ENCODE results near the gene RB1.

The RB1 gene

DNA sequence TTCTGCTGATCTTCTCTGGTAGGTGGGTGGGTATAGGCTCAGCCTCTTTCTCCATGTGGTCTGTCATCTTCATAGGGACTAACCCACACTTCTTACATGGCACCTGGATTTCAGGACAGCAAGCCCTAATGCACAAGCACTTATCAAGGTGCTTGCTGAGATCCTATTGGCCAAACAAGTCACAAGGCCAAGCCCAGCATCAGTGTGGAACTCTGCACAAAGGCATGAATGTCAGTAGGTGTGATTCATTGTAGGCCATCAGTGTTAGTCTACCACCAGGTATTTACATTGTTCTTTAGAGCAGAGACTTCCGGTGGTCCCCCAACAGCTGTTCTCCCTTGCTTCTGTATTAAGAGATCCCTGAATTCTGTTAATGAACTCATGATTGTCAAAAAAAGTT is 8.3 kb upstream of the RB1 start:
- DNase-seq (ENCODE audit: low read depth), result peak; percentile 20
- H3K4me3 ChIP-seq (ENCODE audit: low read length), result no peak overlapping the region
- TF ChIP-seq, protein P1, sequence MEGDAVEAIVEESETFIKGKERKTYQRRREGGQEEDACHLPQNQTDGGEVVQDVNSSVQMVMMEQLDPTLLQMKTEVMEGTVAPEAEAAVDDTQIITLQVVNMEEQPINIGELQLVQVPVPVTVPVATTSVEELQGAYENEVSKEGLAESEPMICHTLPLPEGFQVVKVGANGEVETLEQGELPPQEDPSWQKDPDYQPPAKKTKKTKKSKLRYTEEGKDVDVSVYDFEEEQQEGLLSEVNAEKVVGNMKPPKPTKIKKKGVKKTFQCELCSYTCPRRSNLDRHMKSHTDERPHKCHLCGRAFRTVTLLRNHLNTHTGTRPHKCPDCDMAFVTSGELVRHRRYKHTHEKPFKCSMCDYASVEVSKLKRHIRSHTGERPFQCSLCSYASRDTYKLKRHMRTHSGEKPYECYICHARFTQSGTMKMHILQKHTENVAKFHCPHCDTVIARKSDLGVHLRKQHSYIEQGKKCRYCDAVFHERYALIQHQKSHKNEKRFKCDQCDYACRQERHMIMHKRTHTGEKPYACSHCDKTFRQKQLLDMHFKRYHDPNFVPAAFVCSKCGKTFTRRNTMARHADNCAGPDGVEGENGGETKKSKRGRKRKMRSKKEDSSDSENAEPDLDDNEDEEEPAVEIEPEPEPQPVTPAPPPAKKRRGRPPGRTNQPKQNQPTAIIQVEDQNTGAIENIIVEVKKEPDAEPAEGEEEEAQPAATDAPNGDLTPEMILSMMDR (IDR thresholded peaks at IDR 0.05; ENCODE audit: insufficient read depth, low read depth, low read length, missing control alignments), result no peak

DNA sequence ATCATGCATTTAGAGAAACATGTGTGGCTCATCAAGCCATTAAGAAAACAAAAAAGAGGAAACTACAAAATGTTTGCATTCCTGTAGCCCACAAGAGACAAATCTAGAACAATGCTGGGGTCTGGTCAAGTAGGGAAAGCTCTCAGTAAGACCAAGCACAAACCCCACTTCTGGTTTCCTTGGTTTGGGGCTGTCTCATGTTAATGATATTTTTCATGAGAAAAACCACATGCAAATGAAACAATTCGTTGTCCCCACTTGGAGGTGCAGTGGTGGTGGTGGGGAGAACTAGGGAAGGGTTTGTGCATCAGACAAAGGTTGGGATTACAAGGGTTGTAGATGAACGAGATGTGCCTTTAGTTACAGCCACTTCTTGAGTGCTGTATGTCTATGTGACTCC is 7.0 kb upstream of the RB1 start:
- H3K4me3 ChIP-seq (ENCODE audit: low read length), result no peak overlapping the region
- no peak for DNase-seq (ENCODE audit: low read depth)
- TF ChIP-seq, protein P1 (IDR thresholded peaks at IDR 0.05; ENCODE audit: insufficient read depth, low read depth, low read length, missing control alignments), result no peak

DNA sequence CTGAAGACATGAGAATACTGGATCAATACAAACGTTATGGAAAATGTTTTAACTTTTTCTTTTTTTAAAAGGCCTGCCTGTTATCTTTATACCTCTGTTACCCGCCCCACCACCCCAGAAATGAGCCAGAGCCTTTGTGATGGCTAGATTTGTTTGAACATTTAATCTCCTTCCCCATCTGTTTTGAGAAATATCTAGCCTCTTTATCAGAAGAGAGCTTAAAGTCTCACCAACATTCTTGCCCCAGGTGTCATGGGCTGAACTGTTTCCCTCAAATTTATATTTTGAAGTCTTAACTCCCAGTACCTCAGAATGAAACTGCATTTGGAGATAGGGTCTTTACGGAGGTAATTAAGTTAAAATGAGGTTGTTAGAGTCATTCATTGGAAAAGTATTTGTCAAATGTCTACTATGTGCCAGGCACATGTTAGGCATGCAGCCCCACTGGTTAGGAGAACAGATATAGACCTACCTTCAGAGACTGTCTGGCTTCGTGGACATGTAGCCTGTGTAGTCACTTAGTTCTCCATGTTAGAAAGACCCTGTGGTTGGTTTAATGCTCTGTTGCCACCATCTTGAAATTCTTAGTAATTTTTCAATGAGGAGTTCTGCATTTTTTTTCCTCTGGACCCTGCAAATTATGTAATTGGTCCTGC is 6.3 kb upstream of the RB1 start:
- TF ChIP-seq, protein P1 (IDR thresholded peaks at IDR 0.05; ENCODE audit: insufficient read depth, low read depth, low read length, missing control alignments), result no peak
- DNase-seq (ENCODE audit: low read depth), result no peak
- H3K4me3 ChIP-seq (ENCODE audit: low read length), result no peak overlapping the region

DNA sequence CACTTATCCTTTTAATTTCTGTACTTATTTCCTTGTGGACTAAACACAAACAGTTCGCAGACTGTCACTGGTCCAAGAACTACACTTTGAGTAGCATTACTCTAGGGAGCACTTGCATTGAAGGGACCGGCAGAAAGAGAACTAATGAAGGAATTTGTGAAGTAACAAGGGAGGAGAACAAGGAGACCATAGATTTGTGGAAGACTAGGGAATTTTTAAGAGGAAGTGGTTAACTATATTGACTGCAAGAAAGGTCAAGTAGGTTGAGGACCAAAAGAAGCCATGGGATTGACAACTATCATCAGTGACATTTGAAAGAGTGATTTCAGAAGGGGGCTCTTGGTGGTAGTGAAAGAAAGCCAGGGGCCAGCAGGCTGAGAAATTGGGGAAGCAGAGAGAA is 4.0 kb upstream of the RB1 start:
- no peak for DNase-seq (ENCODE audit: low read depth)
- no peak overlapping the region for H3K4me3 ChIP-seq (ENCODE audit: low read length)
- TF ChIP-seq, protein P1 (IDR thresholded peaks at IDR 0.05; ENCODE audit: insufficient read depth, low read depth, low read length, missing control alignments), result no peak

DNA sequence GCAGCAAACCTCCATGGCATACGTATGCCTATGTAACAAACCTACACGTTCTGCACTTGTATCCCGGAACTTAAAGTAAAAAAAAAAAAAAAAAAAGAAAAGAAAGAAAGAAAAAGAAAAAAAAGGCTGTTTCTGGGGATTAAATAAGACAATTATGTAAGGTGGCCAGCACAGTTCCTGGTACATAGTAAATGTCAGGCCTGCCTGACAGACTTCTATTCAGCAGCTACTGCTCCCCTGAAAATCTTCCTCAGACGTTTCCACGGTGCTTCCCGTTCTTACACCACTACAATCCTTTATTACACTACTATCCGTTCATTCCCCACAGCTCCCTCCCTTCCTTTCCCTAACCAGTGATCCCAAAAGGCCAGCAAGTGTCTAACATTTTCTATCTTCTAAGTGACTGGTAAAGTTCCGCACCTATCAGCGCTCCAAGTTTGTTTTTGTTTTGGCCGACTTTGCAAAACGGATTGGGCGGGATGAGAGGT is 636 bp upstream of the RB1 start:
- H3K4me3 ChIP-seq (ENCODE audit: low read length), result peak overlapping the region; percentile 78
- no peak for DNase-seq (ENCODE audit: low read depth)
- TF ChIP-seq, protein P1 (IDR thresholded peaks at IDR 0.05; ENCODE audit: insufficient read depth, low read depth, low read length, missing control alignments), result no peak

DNA sequence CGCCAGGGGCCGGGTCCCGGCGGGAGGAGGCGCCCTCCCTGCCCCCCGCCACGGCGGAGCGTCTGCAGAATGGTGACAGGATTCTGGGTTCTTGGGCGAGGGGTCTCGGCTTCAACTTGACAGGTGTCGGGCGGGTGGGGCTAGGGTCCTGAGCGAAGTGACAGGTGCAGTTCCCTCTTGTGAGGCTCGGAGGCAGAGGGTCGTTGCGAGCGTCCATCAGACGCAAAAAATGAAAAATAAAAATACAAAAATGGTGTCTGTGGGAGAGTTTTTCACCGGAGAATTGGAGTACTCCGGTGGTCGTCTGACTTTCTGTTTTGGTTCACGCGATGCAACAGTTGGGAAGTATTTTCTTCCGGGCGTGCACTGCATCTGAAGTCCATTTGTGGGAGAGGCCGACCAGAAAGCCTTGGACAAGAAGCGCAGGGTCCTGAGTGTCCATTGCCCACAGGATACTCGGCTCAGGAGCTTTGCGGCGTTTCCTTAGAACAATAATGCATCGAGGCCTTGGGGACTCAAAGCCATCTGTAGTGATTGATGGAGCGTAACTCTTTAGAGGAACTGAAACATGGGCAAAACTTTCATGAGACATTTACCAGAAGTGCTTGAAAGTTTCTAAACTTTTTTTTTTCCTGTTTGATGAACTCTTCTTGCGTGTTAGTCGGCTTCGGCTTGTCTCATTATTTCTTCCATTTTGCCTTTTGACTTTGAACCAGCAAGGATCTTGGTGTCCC is 759 bp downstream of the RB1 start:
- peak; percentile 36 for DNase-seq (ENCODE audit: low read depth)
- peak overlapping the region; percentile 78 for H3K4me3 ChIP-seq (ENCODE audit: low read length)
- TF ChIP-seq, protein P1 (IDR thresholded peaks at IDR 0.05; ENCODE audit: insufficient read depth, low read depth, low read length, missing control alignments), result no peak
